GM23248 (cell line): ENCODE results near the gene RELB. TPM values are rescaled to one million over a fixed set of nuclear protein-coding genes. Genes with fewer than 3 reads are reported as not detected.

ENCODE experiments used
- DNase-seq: peaks from one replicate; pipeline ENCODE4 v3.0.0-alpha.2; 2015
- H2AFZ ChIP-seq: fragments of 200-600 bp; sonication (generic); 2 replicates; pipeline ENCODE4 v1.6.1; 2016; ENCODE audit warnings: antibody characterized with exemption
- H3F3A ChIP-seq: fragments of 200-600 bp; sonication (generic); 2 replicates; pipeline ENCODE4 v1.6.1; 2016; ENCODE audit warnings: mild to moderate bottlenecking, antibody characterized with exemption, mixed run types; ENCODE audit not compliant: insufficient read depth
- H3K27ac ChIP-seq: fragments of 200-600 bp; sonication (generic); 2 replicates; pipeline ENCODE4 v1.5.1; 2016; ENCODE audit warnings: mild to moderate bottlenecking
- H3K27me3 ChIP-seq: fragments of 200-600 bp; sonication (generic); replicated peaks from 2 replicates; pipeline ENCODE4 v1.6.1; 2016; ENCODE audit warnings: mild to moderate bottlenecking; ENCODE audit not compliant: insufficient read depth
- H3K36me3 ChIP-seq: fragments of 200-600 bp; sonication (generic); 2 replicates; pipeline ENCODE4 v1.6.1; 2016; ENCODE audit warnings: low read depth, mild to moderate bottlenecking
- H3K4me1 ChIP-seq: fragments of 200-600 bp; sonication (generic); 2 replicates; pipeline ENCODE4 v1.6.1; 2016; ENCODE audit warnings: mild to moderate bottlenecking; ENCODE audit not compliant: insufficient read depth
- H3K4me2 ChIP-seq: fragments of 200-600 bp; sonication (generic); one replicate; pipeline ENCODE4 v1.6.1; 2016; ENCODE audit warnings: mild to moderate bottlenecking; ENCODE audit not compliant: unreplicated experiment
- H3K4me3 ChIP-seq: fragments of 200-600 bp; sonication (generic); 2 replicates; pipeline ENCODE4 v1.5.1; 2016; ENCODE audit warnings: mild to moderate bottlenecking
- H3K79me2 ChIP-seq: fragments of 200-600 bp; sonication (generic); 2 replicates; pipeline ENCODE4 v1.6.1; 2016; ENCODE audit warnings: mild to moderate bottlenecking; ENCODE audit not compliant: insufficient read depth
- H3K9ac ChIP-seq: fragments of 200-600 bp; sonication (generic); 2 replicates; pipeline ENCODE4 v1.6.1; 2016; ENCODE audit warnings: mild to moderate bottlenecking
- H3K9me2 ChIP-seq: fragments of 200-600 bp; sonication (generic); 2 replicates; pipeline ENCODE4 v1.6.1; 2016; ENCODE audit warnings: mixed run types, mild to moderate bottlenecking, moderate library complexity; ENCODE audit not compliant: insufficient read depth
- H3K9me3 ChIP-seq: fragments of 200-600 bp; sonication (generic); one replicate; pipeline ENCODE4 v1.6.1; 2017; ENCODE audit warnings: low read depth
- H4K20me1 ChIP-seq: fragments of 200-600 bp; sonication (generic); 2 replicates; pipeline ENCODE4 v1.6.0; 2016; ENCODE audit not compliant: insufficient read depth
- EZH2 ChIP-seq: fragments of 200-600 bp; sonication (generic); IDR thresholded peaks from 2 replicates; pipeline ENCODE4 v1.6.1; 2018; ENCODE audit warnings: antibody characterized with exemption, mild to moderate bottlenecking; ENCODE audit not compliant: insufficient read depth, poor library complexity, severe bottlenecking
- EZH2phosphoT487 ChIP-seq: fragments of 200-600 bp; sonication (generic); IDR thresholded peaks from 2 replicates; pipeline ENCODE4 v1.6.1; 2018; ENCODE audit warnings: antibody characterized with exemption, moderate library complexity, mild to moderate bottlenecking, low read depth; ENCODE audit not compliant: insufficient read depth
- WGBS, 2 experiments: methylation state at CpG; one replicate each; pipeline ENCODE4 v1.1.6; 2015 to 2017; ENCODE audit warnings: low lambda C conversion rate in 2 of 2, low coverage in 1 of 2; ENCODE audit errors: missing lambda C conversion rate in 2 of 2; 5-methylcytosine and 5-hydroxymethylcytosine counted together
- in situ Hi-C: fragments of 300-500 bp; cut with MboI; formaldehyde crosslinking; loops from 2 replicates; pipeline ENCODE4 v1.15.0; 2020
- polyA plus RNA-seq: library from polyadenylated mRNA; unstranded; fragments of >200 nt; fragmentation: Nextera tagmentation; extraction: Ambion mirVana; gene quantifications from 2 replicates; pipeline ENCODE4 v1.2.1, GENCODE V29; 2016
- total RNA-seq: library from RNA; depleted of rRNA; stranded (reverse); fragments of >200 nt; shearing (Covaris generic); gene quantifications from 2 replicates; pipeline ENCODE4 v1.2.3, GENCODE V29; 2014

Gene RELB
- total and polyA plus RNA-seq, 2 experiments from 2014 or later: 10.0 to 12.5 TPM

- no peaks in the 10 kb centered on the region for H4K20me1 ChIP-seq
- no peaks in the 10 kb centered on the region for H3K9me2 ChIP-seq
- H3K9me3 ChIP-seq: no peaks in the 10 kb centered on the region
- no peak overlapping the region for H2AFZ ChIP-seq
- H3K79me2 ChIP-seq: no peaks in the 10 kb centered on the region
- TF ChIP-seq EZH2: no peak
- TF ChIP-seq EZH2phosphoT487: no peak
- H3K36me3 ChIP-seq: no peaks in the 10 kb centered on the region; the same call in 1 of the 2 replicates
- no peaks in the 10 kb centered on the region for H3K27me3 ChIP-seq
- H3K4me3 ChIP-seq: no peak overlapping the region
- no peak overlapping the region for H3K9ac ChIP-seq
- no peaks in the 10 kb centered on the region for H3K4me1 ChIP-seq
- H3K4me2 ChIP-seq: no peak overlapping the region
- no peaks in the 10 kb centered on the region for H3F3A ChIP-seq
- DNase-seq: no peak
- no peak overlapping the region for H3K27ac ChIP-seq
- in situ Hi-C loops: no loop called here
- WGBS, 2 experiments: 92 to 95% methylated on average over 12 of the region's 12 CpGs
These were observed 10.3 kb upstream of the RELB start for GRCh38 chr19:44990966-44991365.

GRCh38 chr19:44992336-44993163 lies 8.7 kb upstream of the RELB start:
- DNase-seq: no peak
- no peak for TF ChIP-seq EZH2
- no peak for TF ChIP-seq EZH2phosphoT487
- WGBS, 2 experiments: 85 to 92% methylated on average over 32 to 43 of the region's 44 CpGs

GRCh38 chr19:44993526-44993925 lies 7.7 kb upstream of the RELB start:
- H4K20me1 ChIP-seq: no peaks in the 10 kb centered on the region
- H3K9ac ChIP-seq: no peak overlapping the region
- H3K27me3 ChIP-seq: no peaks in the 10 kb centered on the region
- H3F3A ChIP-seq: no peaks in the 10 kb centered on the region
- no peak for TF ChIP-seq EZH2
- no peak for TF ChIP-seq EZH2phosphoT487
- H3K79me2 ChIP-seq: no peaks in the 10 kb centered on the region
- H3K4me2 ChIP-seq: no peak overlapping the region
- no peak overlapping the region for H3K27ac ChIP-seq
- no peaks in the 10 kb centered on the region for H3K36me3 ChIP-seq
- H3K4me1 ChIP-seq: no peaks in the 10 kb centered on the region
- 88 to 91% methylated on average over 6 of the region's 6 CpGs for WGBS, 2 experiments
- no peak overlapping the region for H3K4me3 ChIP-seq
- in situ Hi-C loops: no loop called here
- no peak for DNase-seq
- H3K9me2 ChIP-seq: no peaks in the 10 kb centered on the region
- no peaks in the 10 kb centered on the region for H3K9me3 ChIP-seq
- H2AFZ ChIP-seq: no peak overlapping the region

More at GRCh38 chr19:44992336-44993163, 8.7 kb upstream of the RELB start:
- no peaks in the 10 kb centered on the region for H3F3A ChIP-seq
- no peaks in the 10 kb centered on the region for H4K20me1 ChIP-seq
- H3K4me1 ChIP-seq: no peaks in the 10 kb centered on the region
- no peaks in the 10 kb centered on the region for H3K79me2 ChIP-seq
- H3K36me3 ChIP-seq: no peaks in the 10 kb centered on the region
- H2AFZ ChIP-seq: no peak overlapping the region
- no peak overlapping the region for H3K27ac ChIP-seq
- H3K9me3 ChIP-seq: no peaks in the 10 kb centered on the region
- H3K9me2 ChIP-seq: no peaks in the 10 kb centered on the region
- no peaks in the 10 kb centered on the region for H3K27me3 ChIP-seq
- H3K9ac ChIP-seq: no peak overlapping the region
- no peak overlapping the region for H3K4me3 ChIP-seq
- in situ Hi-C loops: no loop called here
- no peak overlapping the region for H3K4me2 ChIP-seq

GRCh38 chr19:44993926-44994537 lies 7.2 kb upstream of the RELB start:
- Histone ChIP-seq H3K36me3 (no peaks in the 10 kb centered on the region), H3K9me2 (no peaks in the 10 kb centered on the region), H3K4me2 (no peak overlapping the region), H2AFZ (no peak overlapping the region), H3K79me2 (no peaks in the 10 kb centered on the region), H3K9me3 (no peaks in the 10 kb centered on the region), H3F3A (no peaks in the 10 kb centered on the region), H3K9ac (no peak overlapping the region), H3K4me3 (no peak overlapping the region), H3K27ac (no peak overlapping the region), H4K20me1 (no peaks in the 10 kb centered on the region), H3K27me3 (no peaks in the 10 kb centered on the region), H3K4me1 (no peaks in the 10 kb centered on the region)
- DNase-seq: no peak
- TF ChIP-seq EZH2phosphoT487 (no peak), EZH2 (no peak)
- 86 to 88% methylated on average over 12 of the region's 12 CpGs for WGBS, 2 experiments
- in situ Hi-C loops: no loop called here
